HUES48 (cell line): ENCODE results near the gene RPS28.
"Not testable (repeated sequence)": the region's sequence is repeated elsewhere in the genome, so short reads cannot be mapped to it uniquely, and the experiment has no call there.

Source experiments
- H3K27ac ChIP-seq: one replicate; pipeline ENCODE4 v1.7.0; 2013; ENCODE audit warnings: low read depth, low read length, inconsistent platforms
- H3K27me3 ChIP-seq: 2 replicates; pipeline ENCODE4 v1.6.1; 2013; ENCODE audit warnings: mild to moderate bottlenecking, low read length; ENCODE audit not compliant: control insufficient read depth, insufficient read depth
- H3K36me3 ChIP-seq: 2 replicates; pipeline ENCODE4 v1.6.1; 2013; ENCODE audit warnings: low read length; ENCODE audit not compliant: control insufficient read depth, insufficient read depth
- H3K4me1 ChIP-seq: 2 replicates; pipeline ENCODE4 v1.6.1; 2013; ENCODE audit warnings: mild to moderate bottlenecking, low read length; ENCODE audit not compliant: control insufficient read depth, insufficient read depth
- H3K4me3 ChIP-seq: 2 replicates; pipeline ENCODE4 v1.5.1; 2013; ENCODE audit warnings: mild to moderate bottlenecking, low read depth, low read length
- H3K9ac ChIP-seq: 2 replicates; pipeline ENCODE4 v1.6.1; 2013; ENCODE audit warnings: mild to moderate bottlenecking, low read depth, low read length, moderate library complexity
- H3K9me3 ChIP-seq: 2 replicates; pipeline ENCODE4 v1.6.1; 2013; ENCODE audit warnings: low read length; ENCODE audit not compliant: control insufficient read depth, insufficient read depth

RPS28 gene

GRCh38 chr19:8334458-8335342 is 13.4 kb downstream of the RPS28 start:
- H3K27ac ChIP-seq: no peak overlapping the region
- no peaks in the 10 kb centered on the region for H3K9me3 ChIP-seq
- no peaks in the 10 kb centered on the region for H3K36me3 ChIP-seq
- no peak overlapping the region for H3K9ac ChIP-seq
- H3K4me3 ChIP-seq: peak overlapping the region; percentile 65
- peaks cover 37% of the 10 kb centered on the region for H3K27me3 ChIP-seq
- H3K4me1 ChIP-seq: peaks cover 8% of the 10 kb centered on the region

DNA sequence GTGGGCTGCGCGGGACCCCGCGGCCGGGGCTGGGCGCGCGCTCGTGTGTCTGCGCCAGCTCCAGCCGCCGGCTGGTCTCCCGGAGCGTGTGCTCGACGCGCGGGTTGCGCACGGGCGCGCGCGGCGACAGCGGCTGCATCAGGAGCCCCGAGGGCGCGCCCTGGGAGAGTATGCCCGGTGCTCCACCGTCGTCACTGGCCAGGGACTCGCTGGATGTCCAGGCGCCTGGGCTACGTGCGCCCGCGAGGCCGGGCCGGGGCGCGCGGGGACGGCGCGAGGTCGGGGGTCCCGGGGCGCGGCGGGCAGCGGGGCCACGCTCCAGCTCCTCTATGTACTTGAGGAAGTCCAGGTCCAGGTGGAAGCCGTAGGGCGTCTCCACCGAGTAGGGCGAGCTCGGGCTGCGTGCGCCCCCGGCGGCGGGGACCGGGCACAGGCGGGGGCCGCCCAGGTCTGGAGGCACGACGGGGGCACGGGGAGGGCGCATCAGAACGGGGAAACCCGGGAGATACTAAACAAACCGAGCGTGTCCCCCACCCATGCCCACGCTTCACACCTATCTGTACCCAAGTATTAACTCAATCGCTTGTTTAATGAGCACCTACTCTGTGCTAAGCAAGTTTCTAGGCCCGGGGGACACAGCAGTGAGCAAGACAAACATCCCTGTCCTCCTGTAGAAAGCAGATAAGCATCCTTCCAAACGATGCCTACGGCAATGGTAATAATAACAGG is 14.2 kb downstream of the RPS28 start:
- Histone ChIP-seq H3K27ac (no peak overlapping the region), H3K36me3 (no peaks in the 10 kb centered on the region), H3K9me3 (no peaks in the 10 kb centered on the region), H3K4me1 (peaks cover 8% of the 10 kb centered on the region), H3K9ac (no peak overlapping the region), H3K4me3 (peak overlapping the region; percentile 65; the same call in 1 of the 2 replicates), H3K27me3 (peaks cover 37% of the 10 kb centered on the region)

DNA sequence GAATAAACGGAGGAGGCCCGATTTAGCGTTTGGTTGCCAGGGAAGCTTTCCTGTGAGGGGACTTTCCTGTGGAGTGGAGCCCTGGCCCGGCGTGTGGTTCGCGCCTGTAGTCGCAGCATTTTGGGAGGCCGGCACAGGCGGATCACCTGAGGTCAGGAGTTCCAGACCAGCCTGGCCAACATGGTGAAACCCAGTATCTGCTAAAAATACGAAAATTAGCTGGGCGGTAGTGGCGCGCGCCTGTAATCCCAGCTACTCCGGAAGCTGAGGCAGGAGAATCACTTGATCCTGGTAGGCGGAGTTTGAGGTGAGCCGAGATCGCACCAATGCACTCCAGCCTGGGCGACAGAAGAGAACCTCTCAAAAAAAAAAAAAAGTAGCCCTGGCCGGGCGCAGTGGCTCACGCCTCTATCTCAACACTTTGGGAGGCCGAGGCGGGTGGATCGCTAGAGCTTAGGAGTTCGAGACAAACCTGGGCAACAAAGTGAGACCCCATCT is 14.8 kb downstream of the RPS28 start:
- H3K27me3 ChIP-seq: peaks cover 37% of the 10 kb centered on the region
- peak overlapping the region; percentile 65; the same call in 1 of the 2 replicates for H3K4me3 ChIP-seq

GRCh38 chr19:8336660-8337059 is 15.4 kb downstream of the RPS28 start:
- no peaks in the 10 kb centered on the region for H3K36me3 ChIP-seq
- peaks cover 37% of the 10 kb centered on the region for H3K27me3 ChIP-seq
- H3K27ac ChIP-seq: no peak overlapping the region

More for the DNA sequence above, 14.8 kb downstream of the RPS28 start:
- H3K27ac ChIP-seq: no peak overlapping the region
- no peak overlapping the region for H3K9ac ChIP-seq
- H3K4me1 ChIP-seq: peaks cover 8% of the 10 kb centered on the region
- no peaks in the 10 kb centered on the region for H3K9me3 ChIP-seq
- no peaks in the 10 kb centered on the region for H3K36me3 ChIP-seq

DNA sequence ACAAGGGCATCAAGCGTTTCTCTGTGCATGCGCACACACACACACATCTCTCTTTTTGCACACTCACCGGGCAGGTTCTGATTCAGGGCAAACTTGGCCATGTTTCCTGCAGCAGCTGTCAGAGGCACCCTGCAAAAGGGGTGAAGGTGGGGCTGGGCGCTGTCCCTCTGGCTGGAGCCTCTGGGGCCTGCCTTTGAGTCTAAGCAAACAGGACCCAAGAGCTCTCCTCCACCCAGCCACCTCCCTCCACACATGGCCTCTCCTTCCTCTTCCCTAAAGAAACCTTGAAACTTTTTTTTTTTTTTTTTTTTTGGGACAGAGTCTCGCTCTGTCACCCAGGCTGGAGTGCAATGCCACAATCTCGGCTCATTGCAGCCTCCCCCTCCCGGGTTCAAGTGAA is 16.4 kb downstream of the RPS28 start:
- Histone ChIP-seq H3K9me3 (no peaks in the 10 kb centered on the region), H3K9ac (no peak overlapping the region), H3K4me1 (peaks cover 8% of the 10 kb centered on the region), H3K4me3 (no peak overlapping the region), H3K36me3 (no peaks in the 10 kb centered on the region), H3K27ac (no peak overlapping the region), H3K27me3 (peaks cover 38% of the 10 kb centered on the region)

More at GRCh38 chr19:8336660-8337059, 15.4 kb downstream of the RPS28 start:
- peaks cover 8% of the 10 kb centered on the region for H3K4me1 ChIP-seq
- H3K9me3 ChIP-seq: no peaks in the 10 kb centered on the region
- H3K9ac ChIP-seq: no peak overlapping the region
- H3K4me3 ChIP-seq: no peak overlapping the region

DNA sequence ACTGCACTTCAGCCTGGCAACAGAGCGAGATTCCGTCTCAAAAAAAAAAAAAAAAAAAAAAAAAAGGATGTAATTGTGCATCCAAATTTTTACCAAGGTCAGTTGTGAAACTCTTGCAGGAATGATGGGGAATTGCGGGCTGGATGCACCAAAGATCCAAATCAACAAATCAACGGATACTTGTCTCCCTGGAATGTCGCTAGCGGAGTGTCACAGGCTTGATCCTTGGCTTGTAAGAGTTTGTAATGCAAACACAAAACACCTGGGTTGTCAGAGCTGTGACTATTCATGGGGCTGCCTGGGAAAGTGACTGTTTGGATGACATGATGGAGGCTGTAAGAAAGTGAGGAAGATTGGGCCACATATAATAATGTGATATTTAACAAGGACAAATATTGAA is 17.5 kb downstream of the RPS28 start:
- H3K9me3 ChIP-seq: no peaks in the 10 kb centered on the region
- peaks cover 27% of the 10 kb centered on the region for H3K27me3 ChIP-seq
- no peaks in the 10 kb centered on the region for H3K36me3 ChIP-seq
- H3K9ac ChIP-seq: no peak overlapping the region
- peaks cover 8% of the 10 kb centered on the region for H3K4me1 ChIP-seq
- H3K4me3 ChIP-seq: no peak overlapping the region
- no peak overlapping the region for H3K27ac ChIP-seq

- no peak overlapping the region for H3K27ac ChIP-seq
- peaks cover 3% of the 10 kb centered on the region for H3K4me1 ChIP-seq
- no peak overlapping the region for H3K4me3 ChIP-seq
- no peak overlapping the region for H3K9ac ChIP-seq
- no peaks in the 10 kb centered on the region for H3K36me3 ChIP-seq
- peaks cover 16% of the 10 kb centered on the region for H3K27me3 ChIP-seq
- H3K9me3 ChIP-seq: no peaks in the 10 kb centered on the region
Measured at GRCh38 chr19:8340341-8341096, 19.2 kb downstream of the RPS28 start.

GRCh38 chr19:8341504-8341903 is 20.2 kb downstream of the RPS28 start:
- not testable (repeated sequence) for H3K27ac ChIP-seq, H3K9me3 ChIP-seq, H3K27me3 ChIP-seq, H3K36me3 ChIP-seq, H3K4me1 ChIP-seq, H3K9ac ChIP-seq, H3K4me3 ChIP-seq

DNA sequence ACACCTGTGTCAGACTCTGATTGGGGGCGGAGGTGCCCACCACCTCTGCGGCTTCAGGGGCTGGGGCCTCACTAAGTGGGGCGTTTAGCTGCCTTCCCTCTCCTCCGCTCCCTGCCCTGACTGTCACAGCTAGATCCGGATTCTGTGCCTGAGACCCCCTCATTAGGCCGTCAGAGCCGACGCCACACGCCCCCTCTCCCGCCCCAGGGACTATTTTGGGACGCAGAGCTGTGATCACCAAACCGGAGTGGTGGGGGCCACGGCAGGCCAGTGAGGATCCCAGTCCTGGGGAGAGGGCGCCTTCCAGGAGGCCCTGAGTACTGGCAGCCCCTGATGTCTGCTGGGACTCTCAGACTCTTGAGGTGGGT is 21.0 kb downstream of the RPS28 start:
- Histone ChIP-seq H3K9me3 (no peaks in the 10 kb centered on the region), H3K27me3 (peaks cover 6% of the 10 kb centered on the region), H3K4me1 (peaks cover 3% of the 10 kb centered on the region), H3K27ac (no peak overlapping the region), H3K4me3 (no peak overlapping the region), H3K9ac (no peak overlapping the region), H3K36me3 (no peaks in the 10 kb centered on the region)

- no peaks in the 10 kb centered on the region for H3K36me3 ChIP-seq
- peaks cover 6% of the 10 kb centered on the region for H3K27me3 ChIP-seq
- no peak within 1 kb of the TSS for H3K27ac ChIP-seq
- 0 out of 2 replicates have a peak within 1 kb of the TSS, but pooled peaks have one; percentile 28 for H3K9ac ChIP-seq
- H3K4me3 ChIP-seq: peak within 1 kb of the TSS; percentile 75
- peaks cover 3% of the 10 kb centered on the region for H3K4me1 ChIP-seq
- H3K9me3 ChIP-seq: no peaks in the 10 kb centered on the region
Measured at GRCh38 chr19:8342684-8343482, 21.6 kb downstream of the RPS28 start, which contains the start of gene KANK3. Gene KANK3, minus strand, starts transcription at chr19:8343262. Its CDS starts 5,434 bp downstream, at chr19:8337828.
